Stimulated activated memory B cell treated with anti-CD40 and anti-IgM and Interleukin-4, amounts not matched to agents 10 μg/mL and 1 μg/mL and 100 μg/mL, for 72 hours (primary cell): ENCODE data around the gene SNAP47.

Experiments
- ATAC-seq: fragments of 150-1000 bp; cut with Tn5 transposase; 2 replicates; pipeline ENCODE4 v1.10.0; 2021
- H3K27ac Mint-ChIP-seq: one replicate; pipeline ENCODE4 v1.8.0; 2022; ENCODE audit warnings: mild to moderate bottlenecking, mixed read lengths
- H3K27me3 Mint-ChIP-seq: one replicate; pipeline ENCODE4 v1.8.0; 2022; ENCODE audit warnings: mixed read lengths
- H3K36me3 Mint-ChIP-seq: one replicate; pipeline ENCODE4 v1.8.0; 2022; ENCODE audit warnings: mixed read lengths
- H3K4me1 Mint-ChIP-seq: one replicate; pipeline ENCODE4 v1.8.0; 2022; ENCODE audit warnings: mixed read lengths
- H3K4me3 Mint-ChIP-seq: one replicate; pipeline ENCODE4 v1.8.0; 2022; ENCODE audit warnings: mild to moderate bottlenecking, moderate library complexity, mixed read lengths
- H3K9me3 Mint-ChIP-seq: one replicate; pipeline ENCODE4 v1.8.0; 2022; ENCODE audit warnings: mixed read lengths

The SNAP47 gene

DNA sequence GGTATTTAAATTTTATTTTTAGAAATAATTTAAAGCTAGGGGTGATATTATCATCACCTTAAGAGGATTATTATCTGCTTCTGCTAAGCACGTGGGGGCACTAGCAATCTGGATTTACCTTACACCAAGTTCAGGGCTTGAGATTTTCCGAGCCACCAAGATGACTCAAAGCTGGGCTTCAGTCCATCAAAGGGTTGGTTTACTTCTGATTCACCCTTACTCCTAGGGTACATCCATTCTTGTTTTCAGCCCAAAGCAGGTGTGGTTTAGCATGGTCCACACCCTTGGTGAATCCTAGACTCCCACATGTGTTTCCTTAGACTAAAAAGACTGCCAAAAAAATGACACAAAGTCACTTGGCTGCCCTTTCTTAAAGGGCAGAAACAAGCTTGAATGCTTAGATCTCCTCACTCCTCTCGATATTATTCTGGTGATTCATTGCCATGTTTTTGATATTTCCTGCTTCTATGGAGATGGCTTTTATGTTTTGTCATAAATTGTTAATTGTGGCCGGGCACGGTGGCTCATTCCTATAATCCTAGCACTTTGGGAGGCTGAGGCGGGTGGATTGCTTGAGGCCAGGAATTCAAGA is 70.5 kb downstream of the SNAP47 start:
- Mint-ChIP-seq H3K4me3 (no peak overlapping the region), H3K9me3 (peaks cover 17% of the 10 kb centered on the region), H3K27ac (no peak overlapping the region), H3K4me1 (no peaks in the 10 kb centered on the region), H3K36me3 (no peaks in the 10 kb centered on the region), H3K27me3 (peaks cover 55% of the 10 kb centered on the region)
- no peak for ATAC-seq

DNA sequence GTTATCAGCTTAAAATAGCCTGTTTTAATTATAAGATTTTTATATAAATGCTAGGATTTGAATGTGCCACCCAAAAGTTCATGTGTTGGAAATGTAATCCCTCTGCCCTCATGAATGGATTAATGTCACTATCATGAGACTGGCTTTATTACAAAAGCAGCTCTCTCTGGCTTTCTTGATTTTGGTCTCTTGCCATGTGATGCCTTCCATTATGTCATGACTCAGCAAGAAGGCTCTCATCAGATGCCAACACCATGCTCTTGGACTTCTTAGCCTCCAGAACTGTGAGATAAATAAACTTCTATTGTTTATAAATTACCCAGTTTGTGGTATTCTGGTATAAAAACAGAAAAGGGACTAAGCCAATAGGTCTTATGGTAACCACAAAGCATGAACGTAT is 73.3 kb downstream of the SNAP47 start:
- Mint-ChIP-seq H3K4me3 (no peak overlapping the region), H3K36me3 (peaks cover 5% of the 10 kb centered on the region), H3K9me3 (peaks cover 27% of the 10 kb centered on the region), H3K27me3 (peaks cover 45% of the 10 kb centered on the region), H3K4me1 (no peaks in the 10 kb centered on the region), H3K27ac (no peak overlapping the region)
- ATAC-seq: no peak

DNA sequence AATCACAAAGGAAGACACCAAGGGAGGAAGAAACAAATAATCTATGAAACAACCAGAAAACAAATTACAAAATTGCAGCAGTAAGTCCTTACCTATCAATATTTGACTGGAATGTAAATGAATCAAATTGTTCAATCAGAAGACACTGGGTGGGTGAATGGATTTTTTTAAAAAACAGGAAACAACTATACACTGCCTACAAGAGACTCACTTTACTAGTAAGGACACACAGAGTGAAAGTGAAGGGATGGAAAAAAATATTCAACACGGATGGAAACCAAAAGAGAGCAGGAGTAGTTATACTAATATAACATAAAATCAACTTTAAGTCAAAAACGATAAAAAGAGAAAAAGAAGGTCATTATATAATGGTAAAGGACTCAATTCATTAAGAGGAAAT is 73.8 kb downstream of the SNAP47 start:
- H3K27ac Mint-ChIP-seq: no peak overlapping the region
- no peaks in the 10 kb centered on the region for H3K4me1 Mint-ChIP-seq
- H3K4me3 Mint-ChIP-seq: no peak overlapping the region
- peaks cover 41% of the 10 kb centered on the region for H3K27me3 Mint-ChIP-seq
- ATAC-seq: no peak
- peaks cover 5% of the 10 kb centered on the region for H3K36me3 Mint-ChIP-seq
- H3K9me3 Mint-ChIP-seq: peaks cover 26% of the 10 kb centered on the region

DNA sequence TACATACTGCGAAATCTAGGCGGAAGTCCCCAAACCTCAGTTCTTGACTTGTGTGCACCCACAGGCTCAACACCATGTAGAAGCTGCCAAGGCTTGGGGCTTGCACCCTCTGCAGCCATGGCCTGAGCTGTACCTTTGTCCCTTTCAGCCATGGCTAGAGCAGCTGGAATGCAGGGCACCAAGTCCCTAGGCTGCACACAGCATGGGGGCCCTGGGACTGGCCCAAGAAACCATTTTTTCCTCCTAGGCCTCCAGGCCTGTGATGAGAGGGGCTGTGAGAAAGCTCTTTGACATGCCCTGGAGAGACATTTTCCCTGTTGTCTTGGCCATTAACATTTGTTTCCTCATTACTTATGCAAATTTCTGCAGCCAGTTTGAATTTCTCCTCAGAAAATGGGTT is 78.7 kb downstream of the SNAP47 start:
- no peaks in the 10 kb centered on the region for H3K4me1 Mint-ChIP-seq
- H3K27me3 Mint-ChIP-seq: no peaks in the 10 kb centered on the region
- peaks cover 10% of the 10 kb centered on the region for H3K36me3 Mint-ChIP-seq
- H3K9me3 Mint-ChIP-seq: peaks cover 21% of the 10 kb centered on the region
- no peak overlapping the region for H3K4me3 Mint-ChIP-seq
- no peak for ATAC-seq
- no peak overlapping the region for H3K27ac Mint-ChIP-seq

GRCh38 chr1:227815468-227816409 is 80.5 kb downstream of the SNAP47 start, which contains the start of gene PRSS38:
TSS of gene PRSS38 (plus strand) at chr1:227815675. CDS start at chr1:227815717, 42 bp downstream.
- Mint-ChIP-seq H3K4me1 (no peaks in the 10 kb centered on the region), H3K36me3 (peaks cover 10% of the 10 kb centered on the region), H3K9me3 (peaks cover 21% of the 10 kb centered on the region), H3K27me3 (no peaks in the 10 kb centered on the region), H3K4me3 (no peak within 1 kb of the TSS), H3K27ac (no peak within 1 kb of the TSS)
- ATAC-seq: no peak

DNA sequence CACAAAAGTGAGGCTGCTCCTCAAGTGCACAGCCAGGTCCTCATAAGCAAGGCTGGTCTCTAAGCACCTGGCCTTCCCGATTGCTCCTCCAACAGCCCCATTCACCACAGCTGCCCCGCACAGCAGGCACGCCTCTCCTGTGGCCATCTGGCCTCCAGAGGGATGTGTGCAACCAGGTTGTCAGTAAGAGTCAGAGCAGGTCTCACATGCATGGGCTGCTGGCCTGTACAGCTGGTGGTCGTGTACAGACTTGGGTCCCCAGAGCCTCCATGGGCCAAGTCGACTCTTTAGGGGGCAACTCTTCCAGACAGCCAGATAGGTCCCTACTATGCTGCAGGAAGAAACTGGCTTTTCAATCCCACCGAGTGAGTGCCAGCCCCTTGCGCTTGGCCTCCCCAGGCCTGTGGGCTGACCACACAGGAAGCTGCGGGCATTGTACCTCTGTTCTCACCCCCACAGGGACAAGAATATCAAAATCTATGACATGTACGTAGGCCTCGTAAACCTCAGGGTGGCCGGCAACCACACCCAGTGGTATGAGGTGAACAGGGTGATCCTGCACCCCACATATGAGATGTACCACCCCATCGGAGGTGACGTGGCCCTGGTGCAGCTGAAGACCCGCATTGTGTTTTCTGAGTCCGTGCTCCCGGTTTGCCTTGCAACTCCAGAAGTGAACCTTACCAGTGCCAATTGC is 81.7 kb downstream of the SNAP47 start:
- Mint-ChIP-seq H3K4me3 (no peak overlapping the region), H3K27ac (no peak overlapping the region), H3K9me3 (peaks cover 28% of the 10 kb centered on the region), H3K36me3 (peaks cover 17% of the 10 kb centered on the region), H3K27me3 (no peaks in the 10 kb centered on the region), H3K4me1 (no peaks in the 10 kb centered on the region)
- no peak for ATAC-seq

DNA sequence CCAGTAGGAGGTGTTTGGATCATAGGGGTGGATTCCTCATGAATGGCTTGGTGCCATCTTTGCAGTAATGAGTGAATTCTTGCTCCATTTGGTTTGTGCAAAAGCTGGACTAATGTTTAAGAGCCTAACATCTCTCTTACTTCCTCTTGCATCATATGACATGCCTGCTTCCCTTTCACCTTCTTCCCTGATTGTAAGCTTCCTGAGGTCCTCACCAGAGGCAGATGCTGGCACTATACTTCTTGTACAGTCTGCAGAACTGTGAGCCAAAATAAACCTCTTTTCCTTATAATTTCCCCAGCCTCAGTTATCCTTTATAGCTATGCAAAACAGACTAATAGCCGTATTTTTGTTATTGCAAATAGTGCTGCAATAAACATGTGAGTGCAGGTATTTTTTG is 88.3 kb downstream of the SNAP47 start:
- Mint-ChIP-seq H3K4me1 (no peaks in the 10 kb centered on the region), H3K9me3 (peaks cover 39% of the 10 kb centered on the region), H3K4me3 (no peak overlapping the region), H3K27ac (no peak overlapping the region), H3K36me3 (peaks cover 9% of the 10 kb centered on the region), H3K27me3 (peaks cover 17% of the 10 kb centered on the region)
- no peak for ATAC-seq

- Mint-ChIP-seq H3K27ac (no peak overlapping the region), H3K9me3 (peaks cover 43% of the 10 kb centered on the region), H3K36me3 (peaks cover 9% of the 10 kb centered on the region), H3K4me3 (no peak overlapping the region), H3K27me3 (peaks cover 21% of the 10 kb centered on the region), H3K4me1 (no peaks in the 10 kb centered on the region)
- ATAC-seq: no peak
These were observed 89.0 kb downstream of the SNAP47 start for GRCh38 chr1:227824204-227824603.

DNA sequence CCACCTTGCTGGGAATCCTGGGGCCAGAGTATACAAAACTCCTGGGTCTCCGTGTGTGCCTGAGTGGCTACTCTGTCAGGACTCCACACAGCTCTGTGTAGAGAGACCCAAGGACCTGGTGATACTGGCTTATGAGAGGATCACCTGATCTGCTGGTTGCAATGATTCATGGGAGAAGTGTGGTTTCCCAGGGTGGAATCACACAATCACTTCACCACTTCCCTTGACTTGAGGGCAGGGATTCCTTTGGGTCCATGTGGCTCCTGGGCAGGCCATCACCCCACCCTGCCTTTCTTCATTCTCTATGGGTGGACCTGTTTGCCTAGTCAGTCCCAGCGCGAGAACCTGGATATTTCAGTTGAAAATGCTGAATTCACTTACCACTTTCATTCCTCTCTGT is 93.6 kb downstream of the SNAP47 start:
- Mint-ChIP-seq H3K4me1 (no peaks in the 10 kb centered on the region), H3K27me3 (peaks cover 56% of the 10 kb centered on the region), H3K9me3 (peaks cover 29% of the 10 kb centered on the region), H3K27ac (no peak overlapping the region), H3K4me3 (no peak overlapping the region), H3K36me3 (no peaks in the 10 kb centered on the region)
- ATAC-seq: no peak
